Measurements from ENCODE around the gene ALK.

GRCh38 chr2:29284671-29285070 is 636.7 kb downstream of the ALK start:
- no peak for TF ChIP-seq POLR2A (IDR thresholded peaks at IDR 0.05)
- no peak for TF ChIP-seq CTCF (IDR thresholded peaks at IDR 0.05)
